Activated CD4-positive, alpha-beta T cell treated with anti-CD3 and anti-CD28 coated beads for 36 hours (primary cell): ENCODE data around the gene C6orf136. TPM values are rescaled to one million over a fixed set of nuclear protein-coding genes. Genes with fewer than 3 reads are reported as not detected.

ENCODE experiments used
- ATAC-seq: fragments of 200-7000 bp; cut with Tn5 transposase; one replicate; pipeline ENCODE4 v1.10.0; 2021; ENCODE audit warnings: mild to moderate bottlenecking, moderate library complexity
- CTCF ChIA-PET: fragments of 350-600 bp; sonication (Branson Sonifier 250); formaldehyde crosslinking; loops from one replicate; lab custom pipeline; 2021; ENCODE audit warnings: antibody characterized with exemption; lab: Charles Lee
- POLR2A ChIA-PET: fragments of 350-600 bp; sonication (Branson Sonifier 250); formaldehyde crosslinking; loops from one replicate; lab custom pipeline; 2021; ENCODE audit warnings: antibody characterized with exemption, inconsistent platforms; lab: Charles Lee
- DNase-seq: peaks from one replicate; pipeline ENCODE4 v3.0.0-alpha.2; 2020
- H3K27ac Mint-ChIP-seq: one replicate; pipeline ENCODE4 v1.8.0; 2021; ENCODE audit warnings: mixed read lengths
- H3K27me3 Mint-ChIP-seq: one replicate; pipeline ENCODE4 v1.8.0; 2021; ENCODE audit warnings: mixed read lengths
- H3K36me3 Mint-ChIP-seq: one replicate; pipeline ENCODE4 v1.8.0; 2021; ENCODE audit warnings: low read depth, mixed read lengths
- H3K4me1 Mint-ChIP-seq: one replicate; pipeline ENCODE4 v1.8.0; 2021; ENCODE audit warnings: mixed read lengths
- H3K4me3 Mint-ChIP-seq: one replicate; pipeline ENCODE4 v1.8.0; 2021; ENCODE audit warnings: mild to moderate bottlenecking, moderate library complexity, mixed read lengths
- H3K9me3 Mint-ChIP-seq: one replicate; pipeline ENCODE4 v1.8.0; 2021; ENCODE audit warnings: low read depth, mixed read lengths
- intact Hi-C, 2 experiments: fragments of 100-400 bp; cut with DNase I in 1 of 2; cut with micrococcal nuclease in 1 of 2; formaldehyde crosslinking; loops; one replicate each; pipeline versions ENCODE4 v1.14.2 to v1.15.1; 2022 to 2024; cut with DNase I, micrococcal nuclease
- total RNA-seq, 2 experiments: library from RNA; stranded (reverse); gene quantifications; one replicate each; pipeline ENCODE4 v1.2.3, GENCODE V29; 2021

C6orf136 gene
- total RNA-seq, 2 experiments from 2014 or later, result 26.5 to 30.8 TPM

DNA sequence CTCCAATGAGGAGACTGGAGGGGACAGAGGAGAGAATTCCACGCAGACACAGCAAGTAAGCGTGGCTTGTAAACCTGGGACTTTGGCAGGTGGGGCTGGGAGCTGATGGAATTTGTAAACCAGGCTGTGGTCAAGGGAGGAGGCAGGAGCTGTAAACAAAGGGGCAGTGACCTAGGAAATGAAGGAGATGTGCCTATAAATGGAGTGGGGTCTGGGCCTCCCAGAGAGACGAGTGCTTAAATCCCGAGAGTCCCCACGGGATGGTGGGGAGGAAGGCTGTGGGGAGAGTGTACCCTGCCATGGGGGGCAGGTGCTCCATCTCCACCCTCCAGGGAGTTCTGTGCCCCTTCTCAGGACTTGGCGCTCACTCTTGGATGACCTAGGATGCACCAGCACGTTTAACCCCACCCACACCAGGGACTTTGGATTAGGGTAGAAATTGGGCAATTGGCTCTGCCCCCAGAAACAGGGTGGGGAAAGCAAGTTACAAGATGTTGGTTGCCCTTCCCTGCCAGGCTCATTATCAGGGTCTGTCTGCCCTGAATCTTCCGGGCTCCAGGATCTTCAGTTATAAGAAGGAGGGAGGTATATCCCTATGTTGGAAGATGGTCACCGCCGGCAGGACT is 29.8 kb downstream of the C6orf136 start:
- DNase-seq, result no peak
- peaks cover 29% of the 10 kb centered on the region for H3K4me1 Mint-ChIP-seq
- H3K4me3 Mint-ChIP-seq, result no peak overlapping the region
- H3K9me3 Mint-ChIP-seq, result no peaks in the 10 kb centered on the region
- H3K27me3 Mint-ChIP-seq, result no peaks in the 10 kb centered on the region
- H3K27ac Mint-ChIP-seq, result no peak overlapping the region
- intact Hi-C loops, result loop anchor here in 1 of 2 experiments (5.0 kb wide), 1 partner anchor 201 kb away; no protein-coding TSS in a partner anchor
- no peak for ATAC-seq
- peaks cover 57% of the 10 kb centered on the region for H3K36me3 Mint-ChIP-seq
- ChIA-PET POLR2A (no interaction called here), CTCF (interaction anchor here (1.0 to 1.7 kb wide), 6 partner anchors 21 to 54 kb away, joined by 3 to 10 read pairs (median 4); no protein-coding TSS in a partner anchor)

DNA sequence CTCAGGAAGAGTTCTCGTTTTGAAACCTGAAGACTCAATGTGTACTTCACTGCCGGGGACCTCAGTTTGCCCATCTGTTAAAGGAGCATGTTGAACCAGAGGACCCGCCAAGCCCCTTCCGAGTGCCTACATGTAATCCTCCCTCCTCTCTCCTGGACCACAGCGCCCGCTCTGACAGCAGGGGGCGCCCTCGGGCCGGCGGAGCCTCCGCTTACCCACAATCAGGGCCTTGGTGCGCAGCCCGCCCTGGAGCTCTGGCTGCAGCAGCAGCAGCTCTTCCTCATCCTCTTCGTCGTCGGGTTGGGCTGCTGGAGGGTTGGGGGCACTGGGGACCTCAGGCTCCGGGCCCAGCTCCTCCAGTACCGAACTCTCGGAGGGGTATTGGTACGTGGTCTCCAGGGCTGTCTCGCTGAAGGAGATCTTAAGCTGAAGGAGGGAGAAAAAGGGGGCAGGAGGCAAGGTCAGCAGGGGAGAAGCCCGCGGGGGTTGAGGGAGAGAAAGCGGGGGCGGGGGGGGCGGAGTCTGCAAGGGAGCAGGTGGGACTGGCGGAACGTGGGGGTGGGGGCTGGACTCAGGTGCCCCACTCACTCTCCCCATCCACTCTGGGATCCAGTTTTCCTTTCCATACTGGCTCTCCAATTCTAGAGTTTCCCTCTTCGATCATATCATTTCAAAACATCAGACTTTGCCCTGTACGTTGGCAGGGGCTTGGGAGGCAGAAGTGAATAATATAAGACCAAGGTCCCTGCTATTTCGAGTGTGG is 32.2 kb downstream of the C6orf136 start:
- peaks cover 23% of the 10 kb centered on the region for H3K4me1 Mint-ChIP-seq
- H3K27me3 Mint-ChIP-seq, result no peaks in the 10 kb centered on the region
- H3K4me3 Mint-ChIP-seq, result peak overlapping the region; percentile 100
- peak overlapping the region; percentile 97 for H3K27ac Mint-ChIP-seq
- DNase-seq (peak; percentile 96), ATAC-seq (peak; percentile 37)
- POLR2A ChIA-PET, result interaction anchor here (0.5 to 1.6 kb wide), 10 partner anchors 8 to 52 kb away, joined by 3 to 18 read pairs (median 4); partner anchors contain the start of genes C6orf136 and MDC1
- peaks cover 79% of the 10 kb centered on the region for H3K36me3 Mint-ChIP-seq
- no peaks in the 10 kb centered on the region for H3K9me3 Mint-ChIP-seq
- CTCF ChIA-PET, result interaction anchor here (0.5 to 5.2 kb wide), 35 partner anchors 9 to 881 kb away, joined by 3 to 97 read pairs (median 4); partner anchors contain the start of genes ABCF1, GTF2H4, MDC1 and NRM
- intact Hi-C loops, result loop anchor here (1.0 to 5.0 kb wide), 5 partner anchors 43 to 198 kb away; partner anchors contain the start of gene FLOT1 (in 1 of the 2)

DNA sequence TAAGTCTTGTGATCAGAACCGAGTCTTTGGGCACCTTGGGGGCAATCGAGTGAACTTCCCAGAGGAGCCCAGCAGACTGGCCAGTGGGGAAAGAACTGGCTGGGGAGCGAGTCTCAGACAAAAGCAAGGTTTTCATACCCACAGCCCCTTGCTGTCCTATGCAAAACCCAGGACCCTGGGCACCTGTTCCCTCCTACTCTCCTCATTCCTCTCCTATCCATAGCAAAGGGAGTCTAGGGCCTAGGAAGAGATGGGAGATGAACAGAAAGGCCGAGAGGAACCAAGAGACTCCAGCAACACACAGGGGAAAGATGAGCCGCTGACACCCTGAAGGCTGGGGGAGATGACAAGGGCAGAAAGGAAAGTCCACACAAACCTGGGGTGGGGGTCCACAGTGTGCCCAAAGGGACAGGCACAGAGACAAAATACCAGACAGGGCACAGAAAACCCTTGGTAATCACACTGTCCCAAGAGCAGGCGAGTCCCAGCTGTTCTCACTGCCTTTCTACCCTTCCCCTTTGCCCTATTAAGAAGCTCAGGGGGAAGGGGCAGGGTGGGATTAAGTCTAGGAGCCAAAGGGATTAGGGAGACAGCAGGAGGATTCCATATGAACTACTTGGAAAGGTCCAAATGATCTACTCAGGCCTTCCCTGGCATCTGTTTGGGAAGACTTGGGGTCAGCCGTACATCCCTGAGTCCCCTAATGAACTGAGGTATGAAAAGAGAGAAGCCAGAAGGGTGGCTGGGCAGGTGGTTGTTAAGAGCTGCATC is 33.0 kb downstream of the C6orf136 start:
- no peaks in the 10 kb centered on the region for H3K9me3 Mint-ChIP-seq
- CTCF ChIA-PET, result interaction anchor here (0.7 to 5.2 kb wide), 19 partner anchors 9 to 414 kb away, joined by 3 to 97 read pairs (median 5); partner anchors contain the start of genes NRM and TUBB
- H3K4me3 Mint-ChIP-seq, result peak overlapping the region; percentile 100
- H3K27me3 Mint-ChIP-seq, result no peaks in the 10 kb centered on the region
- peaks cover 23% of the 10 kb centered on the region for H3K4me1 Mint-ChIP-seq
- no peak for ATAC-seq
- no peak for DNase-seq
- H3K27ac Mint-ChIP-seq, result peak overlapping the region; percentile 97
- peaks cover 86% of the 10 kb centered on the region for H3K36me3 Mint-ChIP-seq
- POLR2A ChIA-PET, result interaction anchor here (0.6 to 1.6 kb wide), 7 partner anchors 7 to 205 kb away, joined by 3 to 18 read pairs (median 3); no protein-coding TSS in a partner anchor
- intact Hi-C loops, result loop anchor here (1.0 to 10.0 kb wide), 9 partner anchors 42 to 615 kb away; partner anchors contain the start of genes FLOT1 (in 1 of the 2), POLR1H (in 1 of the 2), PPP1R11 (in 1 of the 2) and RPP21 (in 1 of the 2)

DNA sequence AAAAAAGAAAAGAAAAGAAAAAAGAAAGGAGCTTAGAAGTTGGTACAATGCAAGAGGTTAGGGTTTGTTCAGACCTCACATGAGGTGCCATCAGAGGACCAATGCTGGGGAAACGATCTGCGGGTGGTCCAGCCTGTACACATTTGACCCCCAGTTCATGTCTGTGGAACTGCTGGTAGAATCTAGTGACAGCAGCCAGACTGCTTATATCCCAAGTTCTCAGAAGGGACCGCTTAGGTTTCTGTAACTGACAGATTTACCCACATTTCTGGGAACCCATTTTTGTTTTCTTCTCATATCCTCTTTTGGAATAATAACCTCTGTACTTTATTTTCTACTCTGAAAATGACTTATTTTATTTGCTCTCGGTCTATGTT is 34.8 kb downstream of the C6orf136 start:
- Mint-ChIP-seq H3K36me3 (peaks cover 90% of the 10 kb centered on the region), H3K27ac (peak overlapping the region; percentile 97), H3K9me3 (no peaks in the 10 kb centered on the region), H3K4me1 (peaks cover 20% of the 10 kb centered on the region), H3K4me3 (peak overlapping the region; percentile 100), H3K27me3 (no peaks in the 10 kb centered on the region)
- peak; percentile 1 for ATAC-seq
- DNase-seq, result peak; percentile 27
- intact Hi-C loops, result loop anchor here (1.0 to 10.0 kb wide), 14 partner anchors 34 to 860 kb away; partner anchors contain the start of genes MDC1 (in 2 of the 2), MRPS18B (in 2 of the 2), PPP1R10 (in 2 of the 2) and C6orf136 (in 1 of the 2)
- ChIA-PET POLR2A (interaction anchor here (0.9 to 2.6 kb wide), 7 partner anchors 35 to 138 kb away, joined by 3 to 20 read pairs (median 4); partner anchors contain the start of genes ATAT1, MDC1 and TUBB), CTCF (interaction anchor here (0.6 to 5.2 kb wide), 10 partner anchors 35 to 400 kb away, joined by 3 to 97 read pairs (median 3); partner anchors contain the start of genes MDC1 and TUBB)

DNA sequence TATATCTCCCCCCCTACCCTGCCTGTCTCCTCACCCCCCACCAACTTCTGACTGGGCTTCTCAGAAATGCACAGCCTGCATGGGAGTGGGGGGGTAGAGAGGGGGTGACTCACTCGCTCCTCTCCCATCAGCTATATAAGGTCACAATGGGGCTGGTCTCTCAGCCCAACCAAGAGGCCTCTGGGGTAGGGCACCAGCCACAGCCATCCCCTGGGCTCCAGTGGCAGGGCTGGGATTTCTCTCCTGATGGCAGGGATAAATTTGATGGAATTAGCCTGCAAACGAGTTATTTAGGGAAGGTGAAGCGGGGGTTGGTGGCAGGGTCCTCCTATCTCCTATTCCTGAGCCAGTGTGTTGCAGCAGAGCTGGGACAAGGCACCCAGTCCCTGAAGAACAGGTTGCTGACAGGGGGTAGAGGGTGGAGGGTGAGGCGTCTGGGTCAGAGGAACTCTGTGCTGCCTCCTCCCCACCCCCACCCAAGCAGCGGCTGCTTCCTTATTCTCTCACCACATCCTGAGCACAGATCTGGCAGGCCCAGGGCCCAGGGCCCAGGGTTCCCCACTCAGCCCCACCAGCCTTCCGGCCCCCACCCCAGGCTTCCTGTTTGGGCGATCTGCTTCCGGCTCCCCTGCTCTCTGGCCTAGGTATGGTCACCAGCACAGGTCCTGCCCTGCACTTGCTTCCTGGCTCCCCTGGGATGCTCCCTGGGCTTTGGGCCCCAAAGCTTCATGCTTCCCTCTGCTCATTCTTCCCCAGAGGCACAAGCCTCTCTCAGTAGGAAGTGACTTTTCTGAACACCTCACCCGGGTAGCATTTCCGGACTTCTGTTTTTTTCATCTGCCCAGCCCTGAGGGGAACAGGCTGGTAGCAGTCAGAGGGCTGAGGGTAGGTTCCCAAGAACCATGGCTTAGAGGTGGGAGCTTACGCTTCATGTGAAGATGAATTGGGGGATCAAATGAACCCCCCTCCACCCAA is 35.5 kb downstream of the C6orf136 start:
- peak overlapping the region; percentile 100 for H3K4me3 Mint-ChIP-seq
- DNase-seq (peak; percentile 93), ATAC-seq (peak; percentile 68)
- ChIA-PET POLR2A (interaction anchor here (0.7 to 2.6 kb wide), 8 partner anchors 33 to 137 kb away, joined by 3 to 20 read pairs (median 4); partner anchors contain the start of genes ATAT1, MDC1 and TUBB), CTCF (interaction anchor here (0.5 to 5.2 kb wide), 14 partner anchors 11 to 208 kb away, joined by 3 to 97 read pairs (median 3); partner anchors contain the start of genes MDC1, MRPS18B and TUBB)
- H3K27ac Mint-ChIP-seq, result peak overlapping the region; percentile 97
- intact Hi-C loops, result loop anchor here (1.0 to 10.0 kb wide), 14 partner anchors 35 to 859 kb away; partner anchors contain the start of genes MDC1 (in 2 of the 2), MRPS18B (in 2 of the 2), PPP1R10 (in 2 of the 2) and C6orf136 (in 1 of the 2)
- H3K27me3 Mint-ChIP-seq, result no peaks in the 10 kb centered on the region
- no peaks in the 10 kb centered on the region for H3K9me3 Mint-ChIP-seq
- peaks cover 20% of the 10 kb centered on the region for H3K4me1 Mint-ChIP-seq
- peaks cover 84% of the 10 kb centered on the region for H3K36me3 Mint-ChIP-seq

- H3K4me1 Mint-ChIP-seq, result peaks cover 27% of the 10 kb centered on the region
- POLR2A ChIA-PET, result interaction anchor here (0.6 to 2.6 kb wide), 3 partner anchors 32 to 126 kb away, joined by 4 to 11 read pairs (median 4); partner anchors contain the start of genes MDC1 and PRR3
- intact Hi-C loops, result loop anchor here (2.0 to 10.0 kb wide), 7 partner anchors 131 to 619 kb away; partner anchors contain the start of genes HLA-E (in 1 of the 2), POLR1H (in 1 of the 2), PPP1R11 (in 1 of the 2) and RPP21 (in 1 of the 2)
- H3K9me3 Mint-ChIP-seq, result no peaks in the 10 kb centered on the region
- CTCF ChIA-PET, result interaction anchor here (0.8 to 5.2 kb wide), 6 partner anchors 34 to 200 kb away, joined by 3 to 97 read pairs (median 3); partner anchors contain the start of genes MDC1 and MRPS18B
- peak overlapping the region; percentile 100 for H3K4me3 Mint-ChIP-seq
- peak overlapping the region; percentile 97 for H3K27ac Mint-ChIP-seq
- DNase-seq (peak; percentile 29), ATAC-seq (no peak)
- peaks cover 84% of the 10 kb centered on the region for H3K36me3 Mint-ChIP-seq
- no peaks in the 10 kb centered on the region for H3K27me3 Mint-ChIP-seq
Measured at GRCh38 chr6:30683183-30683979, 36.4 kb downstream of the C6orf136 start.

DNA sequence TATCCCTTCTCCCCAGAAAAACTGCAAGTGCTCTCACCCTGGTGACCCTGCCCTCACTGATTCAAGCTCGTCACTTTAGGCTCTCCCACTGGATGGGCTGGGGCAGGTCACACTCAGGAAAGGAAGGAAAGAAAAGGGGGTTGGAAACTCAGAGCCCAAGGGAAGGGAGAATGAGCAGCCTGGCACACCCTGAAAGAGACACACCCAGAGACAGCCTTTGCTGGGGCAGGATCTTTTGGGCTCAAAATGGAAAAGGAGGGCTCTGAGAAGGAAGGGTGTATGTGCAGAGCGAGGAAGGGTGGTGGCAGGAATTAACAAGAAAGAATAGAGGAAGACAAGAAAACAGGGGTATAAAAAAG is 37.0 kb downstream of the C6orf136 start:
- Mint-ChIP-seq H3K36me3 (peaks cover 81% of the 10 kb centered on the region), H3K4me1 (peaks cover 31% of the 10 kb centered on the region), H3K27me3 (no peaks in the 10 kb centered on the region), H3K9me3 (no peaks in the 10 kb centered on the region), H3K27ac (peak overlapping the region; percentile 97), H3K4me3 (peak overlapping the region; percentile 100)
- ChIA-PET CTCF (interaction anchor here (2.2 to 2.4 kb wide), 2 partner anchors 33 to 142 kb away, joined by 9 to 11 read pairs; partner anchors contain the start of gene MDC1), POLR2A (interaction anchor here (0.6 kb wide), 1 partner anchor 127 kb away, joined by 4 read pairs; the partner anchor contains the start of gene PRR3)
- no peak for DNase-seq
- no peak for ATAC-seq
- intact Hi-C loops, result loop anchor here (2.0 to 10.0 kb wide), 7 partner anchors 131 to 619 kb away; partner anchors contain the start of genes HLA-E (in 1 of the 2), POLR1H (in 1 of the 2), PPP1R11 (in 1 of the 2) and RPP21 (in 1 of the 2)

- H3K36me3 Mint-ChIP-seq, result peaks cover 77% of the 10 kb centered on the region
- ATAC-seq, result no peak
- H3K27me3 Mint-ChIP-seq, result no peaks in the 10 kb centered on the region
- H3K9me3 Mint-ChIP-seq, result no peaks in the 10 kb centered on the region
- intact Hi-C loops, result loop anchor here in 1 of 2 experiments (5.0 to 10.0 kb wide), 4 partner anchors 337 to 620 kb away; partner anchors contain the start of genes POLR1H, PPP1R11, RPP21 and TRIM39
- CTCF ChIA-PET, result interaction anchor here (0.5 to 2.4 kb wide), 5 partner anchors 18 to 143 kb away, joined by 3 to 11 read pairs (median 4); partner anchors contain the start of gene MDC1
- peak overlapping the region; percentile 97 for H3K27ac Mint-ChIP-seq
- peaks cover 35% of the 10 kb centered on the region for H3K4me1 Mint-ChIP-seq
- POLR2A ChIA-PET, result interaction anchor here (0.8 to 1.2 kb wide), 2 partner anchors 33 to 67 kb away, joined by 3 to 4 read pairs; partner anchors contain the start of genes MDC1, MRPS18B and PPP1R10
- peak; percentile 83 for DNase-seq
- peak overlapping the region; percentile 100 for H3K4me3 Mint-ChIP-seq
Measured at GRCh38 chr6:30684386-30685156, 37.6 kb downstream of the C6orf136 start.
